ENCODE results near the gene BLTP3B. TPM values are rescaled to one million over a fixed set of nuclear protein-coding genes. Genes with fewer than 3 reads are reported as not detected.
"Not testable (repeated sequence)": the region's sequence is repeated elsewhere in the genome, so short reads cannot be mapped to it uniquely, and the experiment has no call there.

The BLTP3B gene, protein sequence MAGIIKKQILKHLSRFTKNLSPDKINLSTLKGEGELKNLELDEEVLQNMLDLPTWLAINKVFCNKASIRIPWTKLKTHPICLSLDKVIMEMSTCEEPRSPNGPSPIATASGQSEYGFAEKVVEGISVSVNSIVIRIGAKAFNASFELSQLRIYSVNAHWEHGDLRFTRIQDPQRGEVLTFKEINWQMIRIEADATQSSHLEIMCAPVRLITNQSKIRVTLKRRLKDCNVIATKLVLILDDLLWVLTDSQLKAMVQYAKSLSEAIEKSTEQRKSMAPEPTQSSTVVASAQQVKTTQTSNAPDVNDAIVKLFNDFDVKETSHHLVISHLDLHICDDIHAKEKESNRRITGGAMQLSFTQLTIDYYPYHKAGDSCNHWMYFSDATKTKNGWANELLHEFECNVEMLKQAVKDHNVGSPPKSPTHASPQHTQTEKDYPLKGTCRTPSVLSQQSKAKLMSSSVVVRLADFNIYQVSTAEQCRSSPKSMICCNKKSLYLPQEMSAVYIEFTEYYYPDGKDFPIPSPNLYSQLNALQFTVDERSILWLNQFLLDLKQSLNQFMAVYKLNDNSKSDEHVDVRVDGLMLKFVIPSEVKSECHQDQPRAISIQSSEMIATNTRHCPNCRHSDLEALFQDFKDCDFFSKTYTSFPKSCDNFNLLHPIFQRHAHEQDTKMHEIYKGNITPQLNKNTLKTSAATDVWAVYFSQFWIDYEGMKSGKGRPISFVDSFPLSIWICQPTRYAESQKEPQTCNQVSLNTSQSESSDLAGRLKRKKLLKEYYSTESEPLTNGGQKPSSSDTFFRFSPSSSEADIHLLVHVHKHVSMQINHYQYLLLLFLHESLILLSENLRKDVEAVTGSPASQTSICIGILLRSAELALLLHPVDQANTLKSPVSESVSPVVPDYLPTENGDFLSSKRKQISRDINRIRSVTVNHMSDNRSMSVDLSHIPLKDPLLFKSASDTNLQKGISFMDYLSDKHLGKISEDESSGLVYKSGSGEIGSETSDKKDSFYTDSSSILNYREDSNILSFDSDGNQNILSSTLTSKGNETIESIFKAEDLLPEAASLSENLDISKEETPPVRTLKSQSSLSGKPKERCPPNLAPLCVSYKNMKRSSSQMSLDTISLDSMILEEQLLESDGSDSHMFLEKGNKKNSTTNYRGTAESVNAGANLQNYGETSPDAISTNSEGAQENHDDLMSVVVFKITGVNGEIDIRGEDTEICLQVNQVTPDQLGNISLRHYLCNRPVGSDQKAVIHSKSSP (N-terminal part only)
- 10 to 100 TPM; 31.6 to 42.1 TPM for total RNA-seq

DNA sequence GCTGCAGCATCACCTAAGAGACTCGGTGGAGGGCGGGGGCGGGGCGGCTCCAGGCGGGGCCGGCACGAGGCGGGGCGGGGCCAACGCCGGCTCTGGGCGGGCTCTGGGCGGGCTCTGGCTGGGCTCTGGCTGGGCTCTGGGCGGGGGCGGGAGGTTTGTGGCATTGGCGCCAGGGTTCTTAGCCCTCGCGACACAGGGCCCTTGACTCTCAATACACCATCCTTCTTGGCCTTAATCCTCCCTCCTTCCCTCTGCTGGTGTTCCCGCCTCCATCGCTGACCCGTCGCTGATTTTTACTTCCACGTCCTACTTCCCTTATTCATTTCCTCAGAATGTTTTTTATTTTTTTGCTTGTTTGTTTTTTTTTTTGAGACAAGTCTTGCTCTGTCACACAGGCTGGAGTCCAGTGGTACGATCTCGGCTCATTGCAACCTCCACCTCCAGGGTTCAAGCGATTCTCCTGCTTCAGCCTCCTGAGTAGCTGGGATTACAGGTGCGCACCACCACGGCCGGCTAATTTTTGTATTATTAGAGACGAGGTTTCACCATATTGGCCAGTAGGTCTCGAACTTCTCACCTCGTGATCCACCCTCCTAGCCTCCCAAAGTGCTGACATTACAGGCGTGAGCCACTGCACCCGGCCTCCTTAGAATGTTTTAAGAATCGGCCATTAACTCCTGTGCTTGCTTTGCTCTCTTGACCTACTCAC is at the start of gene BLTP3B:
Gene BLTP3B (minus strand): TSS at position 24 of the 709 bp plus-strand sequence. CDS start 239 bp downstream, outside the sequence.
- ATAC-seq (peak; percentile 83 to 88), DNase-seq (ENCODE audit: low spot score in 2 of 2) (peak; percentile 86 to 89)
- H3K9me3 Mint-ChIP-seq: no peaks in the 10 kb centered on the region
- H3K36me3 Mint-ChIP-seq: peaks cover 4 to 11% of the 10 kb centered on the region in 2 donors
- H3K27ac Mint-ChIP-seq: peak within 1 kb of the TSS; percentile 97 to 100

GRCh38 chr12:100189636-100190394 is 47.1 kb upstream of the BLTP3B start:
- peaks cover 24 to 36% of the 10 kb centered on the region in 2 donors for H3K36me3 Mint-ChIP-seq
- ATAC-seq (no peak), DNase-seq (ENCODE audit: low spot score in 2 of 2) (no peak)
- H3K27ac Mint-ChIP-seq: peak overlapping the region in 1 of 2 donors; percentile 81
- no peaks in the 10 kb centered on the region for H3K9me3 Mint-ChIP-seq

DNA sequence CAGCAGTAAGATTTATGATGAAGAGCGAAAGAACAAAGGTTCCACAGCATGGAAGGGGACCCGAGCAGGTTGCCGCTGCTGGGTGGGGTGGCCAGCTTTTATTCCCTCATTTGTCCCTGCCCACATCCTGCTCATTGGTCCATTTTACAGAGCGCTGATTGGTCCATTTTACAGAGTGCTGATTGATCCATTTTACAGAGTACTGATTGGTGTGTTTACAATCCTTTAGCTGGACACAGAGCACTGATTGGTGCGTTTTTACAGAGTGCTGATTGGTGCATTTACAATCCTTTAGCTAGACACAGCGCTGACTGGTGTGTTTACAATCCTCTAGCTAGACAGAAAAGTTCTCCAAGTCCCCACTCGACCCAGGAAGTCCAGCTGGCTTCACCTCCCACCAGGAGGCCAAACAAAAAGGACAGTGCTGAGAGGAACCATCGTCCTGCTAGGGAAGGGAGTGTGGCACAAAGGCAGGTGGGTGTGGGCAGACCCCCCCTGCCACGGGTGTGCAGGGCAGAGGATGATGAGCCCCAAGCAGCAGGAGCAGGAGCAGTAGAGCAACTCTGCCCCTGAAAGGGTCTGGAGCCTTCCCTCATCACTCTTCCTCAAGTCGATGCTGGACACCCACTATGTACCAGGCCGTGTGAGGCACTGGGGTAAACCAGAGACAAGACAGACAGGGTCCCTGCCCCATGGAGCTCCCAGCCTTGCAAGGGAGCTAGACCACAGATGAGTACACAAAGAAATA is 46.4 kb upstream of the BLTP3B start:
- Mint-ChIP-seq H3K27ac (peak overlapping the region in 1 of 2 donors; percentile 81), H3K36me3 (peaks cover 16 to 29% of the 10 kb centered on the region in 2 donors)
- not testable (repeated sequence) for H3K9me3 Mint-ChIP-seq; DNase-seq (ENCODE audit: low spot score in 2 of 2); ATAC-seq

- no peak for ATAC-seq
- no peaks in the 10 kb centered on the region for H3K9me3 Mint-ChIP-seq
- no peak for DNase-seq (ENCODE audit: low spot score in 2 of 2)
- H3K27ac Mint-ChIP-seq: peak overlapping the region in 1 of 2 donors; percentile 17
- peaks cover 16 to 29% of the 10 kb centered on the region in 2 donors for H3K36me3 Mint-ChIP-seq
Measured at GRCh38 chr12:100187857-100188519, 45.3 kb upstream of the BLTP3B start.

DNA sequence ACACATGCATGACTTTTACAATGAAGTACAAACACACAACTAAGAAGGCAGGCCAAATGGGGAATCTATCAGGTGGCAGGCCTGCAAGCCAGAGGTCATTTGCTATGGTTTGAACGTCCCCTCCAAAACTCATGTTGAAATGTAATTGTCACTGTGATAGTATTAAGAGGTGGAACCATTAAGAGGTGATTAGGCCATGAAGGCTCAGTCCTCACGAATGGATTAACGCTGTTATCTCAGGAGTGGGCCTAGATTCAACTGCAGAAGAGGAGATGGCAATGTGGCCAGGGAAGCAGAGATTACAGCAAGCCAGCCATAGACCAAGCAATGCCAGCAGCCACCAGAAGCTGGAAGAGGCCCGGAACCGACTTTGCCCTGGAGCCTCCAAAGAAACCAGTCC is 44.4 kb upstream of the BLTP3B start:
- ATAC-seq: no peak

GRCh38 chr12:100186071-100186470 is 43.4 kb upstream of the BLTP3B start:
- DNase-seq (ENCODE audit: low spot score in 2 of 2) (no peak), ATAC-seq (no peak)
- Mint-ChIP-seq H3K27ac (no peak overlapping the region), H3K36me3 (peaks cover 9 to 25% of the 10 kb centered on the region in 2 donors), H3K9me3 (no peaks in the 10 kb centered on the region)

More for the DNA sequence above, 44.4 kb upstream of the BLTP3B start:
- no peaks in the 10 kb centered on the region for H3K9me3 Mint-ChIP-seq
- peak overlapping the region in 1 of 2 donors; percentile 40 for H3K27ac Mint-ChIP-seq
- no peak for DNase-seq (ENCODE audit: low spot score in 2 of 2)
- H3K36me3 Mint-ChIP-seq: peaks cover 16 to 29% of the 10 kb centered on the region in 2 donors

- DNase-seq (ENCODE audit: low spot score in 2 of 2): no peak
- Mint-ChIP-seq H3K27ac (no peak overlapping the region), H3K9me3 (no peaks in the 10 kb centered on the region), H3K36me3 (peaks cover 9 to 24% of the 10 kb centered on the region in 2 donors)
- ATAC-seq: peak in 1 of 2 donors; percentile 68
Measured at GRCh38 chr12:100185361-100185894, 42.8 kb upstream of the BLTP3B start.

DNA sequence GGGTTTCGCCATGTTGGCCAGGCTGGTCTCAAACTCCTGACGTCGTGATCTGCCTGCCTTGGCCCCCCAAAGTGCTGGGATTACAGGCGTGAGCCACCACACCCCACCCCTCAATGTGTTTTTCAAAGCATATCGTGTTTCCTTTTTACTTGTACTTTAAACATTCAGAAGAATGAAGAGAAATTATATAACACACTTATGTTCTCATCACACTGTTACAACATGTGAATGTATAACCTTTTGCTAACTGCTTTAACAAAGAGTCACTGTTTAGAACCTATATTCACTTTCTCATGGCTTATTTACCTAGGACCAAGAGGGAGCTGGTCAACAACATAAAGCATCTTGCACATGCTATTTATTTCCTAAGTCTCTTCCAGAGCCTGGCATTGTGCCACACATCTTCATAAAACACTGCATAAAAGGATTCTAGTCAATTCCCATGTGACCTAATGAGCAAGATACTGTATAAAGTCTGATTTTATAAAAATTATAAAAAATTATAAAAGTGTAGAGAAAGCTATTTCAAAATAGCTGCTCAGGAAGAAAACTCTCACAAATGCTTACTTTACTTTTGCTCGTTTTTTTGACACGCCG is 42.0 kb upstream of the BLTP3B start:
- peaks cover 9 to 17% of the 10 kb centered on the region in 2 donors for H3K36me3 Mint-ChIP-seq
- H3K27ac Mint-ChIP-seq: no peak overlapping the region
- H3K9me3 Mint-ChIP-seq: no peaks in the 10 kb centered on the region
- ATAC-seq (no peak), DNase-seq (ENCODE audit: low spot score in 2 of 2) (no peak)

- no peak for ATAC-seq
Measured at GRCh38 chr12:100179252-100179651, 36.6 kb upstream of the BLTP3B start.

GRCh38 chr12:100176493-100176892 is 33.8 kb upstream of the BLTP3B start:
- DNase-seq (ENCODE audit: low spot score in 2 of 2); H3K27ac Mint-ChIP-seq; H3K9me3 Mint-ChIP-seq; H3K36me3 Mint-ChIP-seq; ATAC-seq: not testable (repeated sequence)

More at GRCh38 chr12:100179252-100179651, 36.6 kb upstream of the BLTP3B start:
- no peaks in the 10 kb centered on the region for H3K9me3 Mint-ChIP-seq
- no peak for DNase-seq (ENCODE audit: low spot score in 2 of 2)
- no peaks in the 10 kb centered on the region for H3K36me3 Mint-ChIP-seq
- no peak overlapping the region for H3K27ac Mint-ChIP-seq

GRCh38 chr12:100174495-100174894 is 31.8 kb upstream of the BLTP3B start:
- H3K9me3 Mint-ChIP-seq: no peaks in the 10 kb centered on the region
- DNase-seq (ENCODE audit: low spot score in 2 of 2) (no peak), ATAC-seq (no peak)
- peaks cover 0 to 4% of the 10 kb centered on the region in 2 donors for H3K36me3 Mint-ChIP-seq
- H3K27ac Mint-ChIP-seq: no peak overlapping the region

DNA sequence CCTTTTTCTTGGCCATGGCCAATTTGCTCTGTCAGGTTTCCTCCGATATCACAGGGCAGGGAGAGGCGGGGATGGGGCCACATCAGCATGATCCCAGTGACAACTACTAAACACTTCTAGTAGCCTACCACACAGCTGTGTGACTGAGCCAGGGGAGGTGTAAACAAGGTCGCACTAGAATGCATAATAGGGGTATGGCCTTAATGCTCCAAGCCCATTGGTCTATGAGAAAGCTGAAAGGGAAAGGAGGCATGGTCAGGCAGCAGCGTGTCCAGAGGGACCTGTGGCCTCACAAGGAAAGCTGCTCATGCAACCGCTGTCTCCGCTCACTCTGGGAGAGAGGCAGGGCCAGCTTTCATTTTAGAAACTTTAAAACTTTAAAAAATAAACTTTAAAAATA is 30.4 kb upstream of the BLTP3B start:
- DNase-seq (ENCODE audit: low spot score in 2 of 2) (no peak), ATAC-seq (no peak)
- Mint-ChIP-seq H3K36me3 (peaks cover 0 to 4% of the 10 kb centered on the region in 2 donors), H3K9me3 (no peaks in the 10 kb centered on the region), H3K27ac (no peak overlapping the region)

DNA sequence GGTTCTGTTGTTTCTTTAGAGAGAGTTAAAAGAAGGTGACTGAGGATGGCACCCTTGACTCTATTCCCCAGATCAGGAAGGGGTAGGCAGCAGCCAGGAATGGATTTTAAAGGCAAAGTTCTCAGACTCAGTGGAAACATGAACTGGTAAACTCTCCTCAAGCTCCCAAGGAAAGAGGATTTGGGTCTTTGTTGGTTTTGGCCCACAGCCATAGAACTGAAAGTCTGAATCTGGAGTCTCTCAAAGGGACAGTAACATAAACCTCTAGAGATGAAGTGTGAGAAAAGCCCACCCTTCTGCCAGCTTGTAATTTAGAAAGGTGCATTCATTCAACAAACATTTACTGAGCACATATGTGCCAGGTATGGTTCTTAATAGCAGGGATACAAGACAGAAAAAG is 28.6 kb upstream of the BLTP3B start:
- Mint-ChIP-seq H3K27ac (peak overlapping the region in 1 of 2 donors; percentile 50), H3K9me3 (no peaks in the 10 kb centered on the region), H3K36me3 (peaks cover 0 to 4% of the 10 kb centered on the region in 2 donors)
- ATAC-seq: no peak
- no peak for DNase-seq (ENCODE audit: low spot score in 2 of 2)

All from activated naive CD4-positive, alpha-beta T cell treated with anti-CD3 and anti-CD28 coated beads, Interleukin-2, amount 50 U/mL, for 72 hours (primary cell).